OCI-LY1 (cell line): ENCODE results near the gene IKBIP.

ENCODE experiments used
- EZH2 ChIP-seq: fragments of 200-600 bp; sonication (generic), shearing (Covaris generic); IDR thresholded peaks from 2 replicates; pipeline ENCODE4 v1.8.0; 2017; ENCODE audit warnings: borderline replicate concordance, mixed run types, mild to moderate bottlenecking, antibody characterized with exemption, low read length, moderate library complexity, mixed read lengths
- TF ChIP-seq, protein P1 (sequence below): fragments of 200-600 bp; sonication (generic), shearing (Covaris generic); IDR thresholded peaks from 2 replicates; pipeline ENCODE4 v1.5.1; 2017; ENCODE audit warnings: mild to moderate bottlenecking, antibody characterized with exemption, low read length, moderate library complexity, mixed read lengths

DNA sequence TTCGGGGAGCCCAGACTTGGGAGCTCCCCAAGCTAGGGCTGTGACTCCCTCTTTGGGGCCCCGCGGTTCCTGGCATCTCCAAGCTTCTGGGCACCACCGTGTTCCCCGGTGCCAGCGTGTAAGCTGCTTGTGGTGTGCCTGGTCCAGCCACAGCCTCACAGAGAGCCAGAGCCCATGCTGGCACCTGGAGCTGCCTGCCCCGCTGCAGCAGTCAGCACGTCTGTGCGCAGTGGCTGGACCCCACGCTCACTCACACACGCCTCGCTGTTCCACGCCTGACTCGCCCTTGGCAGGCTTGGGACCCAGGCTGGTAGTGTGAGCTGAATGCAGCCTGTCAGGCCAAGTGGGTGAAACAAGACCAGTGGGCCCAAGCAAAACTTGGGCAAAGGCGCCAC, 35.0 kb upstream of the IKBIP start:
- TF ChIP-seq, protein P1, sequence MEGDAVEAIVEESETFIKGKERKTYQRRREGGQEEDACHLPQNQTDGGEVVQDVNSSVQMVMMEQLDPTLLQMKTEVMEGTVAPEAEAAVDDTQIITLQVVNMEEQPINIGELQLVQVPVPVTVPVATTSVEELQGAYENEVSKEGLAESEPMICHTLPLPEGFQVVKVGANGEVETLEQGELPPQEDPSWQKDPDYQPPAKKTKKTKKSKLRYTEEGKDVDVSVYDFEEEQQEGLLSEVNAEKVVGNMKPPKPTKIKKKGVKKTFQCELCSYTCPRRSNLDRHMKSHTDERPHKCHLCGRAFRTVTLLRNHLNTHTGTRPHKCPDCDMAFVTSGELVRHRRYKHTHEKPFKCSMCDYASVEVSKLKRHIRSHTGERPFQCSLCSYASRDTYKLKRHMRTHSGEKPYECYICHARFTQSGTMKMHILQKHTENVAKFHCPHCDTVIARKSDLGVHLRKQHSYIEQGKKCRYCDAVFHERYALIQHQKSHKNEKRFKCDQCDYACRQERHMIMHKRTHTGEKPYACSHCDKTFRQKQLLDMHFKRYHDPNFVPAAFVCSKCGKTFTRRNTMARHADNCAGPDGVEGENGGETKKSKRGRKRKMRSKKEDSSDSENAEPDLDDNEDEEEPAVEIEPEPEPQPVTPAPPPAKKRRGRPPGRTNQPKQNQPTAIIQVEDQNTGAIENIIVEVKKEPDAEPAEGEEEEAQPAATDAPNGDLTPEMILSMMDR = no peak
- no peak for TF ChIP-seq EZH2
